SK-N-SH (cell line): Measurements from ENCODE around the gene NPHS1. TPM values are rescaled to one million over a fixed set of nuclear protein-coding genes. Genes with fewer than 3 reads are reported as not detected.

Experiments
- CTCF ChIA-PET: fragments of 300-600, 350-600 bp; formaldehyde crosslinking; extraction: SDS; loops from one replicate; lab custom pipeline; 2021; lab: Yijun Ruan, JAX
- POLR2A ChIA-PET: fragments of 350-600 bp; sonication (Branson Sonifier 250); formaldehyde crosslinking; extraction: SDS; loops from one replicate; lab custom pipeline; 2020; ENCODE audit warnings: antibody characterized with exemption, inconsistent platforms; lab: Yijun Ruan, JAX
- DNase-seq: peaks from one replicate; pipeline ENCODE4 v3.0.0; 2012
- H2AFZ ChIP-seq: fragments of 200-600 bp; sonication (generic); 2 replicates; pipeline ENCODE4 v1.8.1; 2016; ENCODE audit warnings: antibody characterized with exemption, mild to moderate bottlenecking, low read depth
- H3F3A ChIP-seq: fragments of 200-600 bp; sonication (generic); replicated peaks from 2 replicates; pipeline ENCODE3; 2016; ENCODE audit warnings: antibody characterized with exemption, mild to moderate bottlenecking; ENCODE audit not compliant: insufficient read depth
- H3K27ac ChIP-seq, 2 experiments: fragments of 200-500 bp in 1 of 2; fragments of 200-600 bp in 1 of 2; sonication (Bioruptor generic) in 1 of 2; sonication (generic), shearing (Covaris generic) in 1 of 2; 2 replicates each; pipeline versions ENCODE4 v1.5.1 to v1.6.1; 2014 to 2016; ENCODE audit warnings: low read depth in 2 of 2, inconsistent platforms in 1 of 2, low read length in 1 of 2, mild to moderate bottlenecking in 1 of 2, mixed read lengths in 1 of 2
- H3K27me3 ChIP-seq: fragments of 200-600 bp; sonication (generic), shearing (Covaris generic); 2 replicates; pipeline ENCODE4 v1.6.1; 2016; ENCODE audit warnings: mixed run types; ENCODE audit not compliant: insufficient read depth
- H3K36me3 ChIP-seq, 2 experiments: fragments of 200-500 bp in 1 of 2; fragments of 200-600 bp in 1 of 2; sonication (Bioruptor generic) in 1 of 2; sonication (generic) in 1 of 2; replicated peaks in 1 of 2; 2 replicates each; pipeline versions ENCODE3 to v1.5.1; 2014 to 2016; ENCODE audit warnings: low read length in 1 of 2, mild to moderate bottlenecking in 1 of 2; ENCODE audit not compliant: insufficient read depth in 2 of 2, control insufficient read depth in 1 of 2
- H3K4me1 ChIP-seq, 2 experiments: fragments of 200-500 bp in 1 of 2; fragments of 200-600 bp in 1 of 2; sonication (Bioruptor generic) in 1 of 2; sonication (generic), shearing (Covaris generic) in 1 of 2; 2 replicates each; pipeline versions ENCODE4 v1.5.1 to v1.6.1; 2014 to 2016; ENCODE audit warnings: low read depth in 1 of 2, low read length in 1 of 2, mixed run types in 1 of 2; ENCODE audit not compliant: insufficient read depth in 2 of 2, control insufficient read depth in 1 of 2
- H3K4me2 ChIP-seq: fragments of 200-600 bp; sonication (generic), shearing (Covaris generic); 2 replicates; pipeline ENCODE4 v1.6.1; 2017; ENCODE audit warnings: mixed run types
- H3K4me3 ChIP-seq, 2 experiments: fragments of 200-500 bp in 1 of 2; fragments of 200-600 bp in 1 of 2; sonication (Bioruptor generic) in 1 of 2; sonication (generic), shearing (Covaris generic) in 1 of 2; 2 replicates each; pipeline versions ENCODE4 v1.5.1 to v1.8.1; 2014 to 2016; ENCODE audit warnings: low read depth in 2 of 2, inconsistent platforms in 1 of 2, low read length in 1 of 2, mild to moderate bottlenecking in 1 of 2, mixed read lengths in 1 of 2, moderate library complexity in 1 of 2
- H3K79me2 ChIP-seq: fragments of 200-600 bp; sonication (generic); 2 replicates; pipeline ENCODE4 v1.8.1; 2017; ENCODE audit warnings: mild to moderate bottlenecking; ENCODE audit not compliant: insufficient read depth
- H3K9ac ChIP-seq: fragments of 200-600 bp; sonication (generic); 2 replicates; pipeline ENCODE4 v1.6.1; 2017; ENCODE audit warnings: mixed run types
- H3K9me2 ChIP-seq: fragments of 200-600 bp; sonication (generic); 2 replicates; pipeline ENCODE4 v1.6.1; 2017; ENCODE audit warnings: mixed run types
- H3K9me3 ChIP-seq: fragments of 200-600 bp; sonication (generic); 2 replicates; pipeline ENCODE4 v1.6.1; 2017; ENCODE audit warnings: mixed run types, mild to moderate bottlenecking, moderate library complexity
- H4K20me1 ChIP-seq: fragments of 200-600 bp; sonication (generic); 2 replicates; pipeline ENCODE4 v1.6.1; 2017; ENCODE audit warnings: mild to moderate bottlenecking, mixed run types; ENCODE audit not compliant: insufficient read depth
- ELF1 ChIP-seq: IDR thresholded peaks from 2 replicates; pipeline ENCODE4 v1.4.0; 2012
- EP300 ChIP-seq, 2 experiments: IDR thresholded peaks; 2 replicates each; pipeline versions ENCODE4 v1.4.0 to v1.6.1; 2012; ENCODE audit warnings: borderline replicate concordance in 1 of 2, low read depth in 1 of 2, low read length in 1 of 2
- FOXM1 ChIP-seq: IDR thresholded peaks from 2 replicates; pipeline ENCODE4 v1.4.0; 2012; ENCODE audit warnings: low read depth, mild to moderate bottlenecking
- GABPA ChIP-seq: IDR thresholded peaks from 2 replicates; pipeline ENCODE4 v1.4.0; 2012; ENCODE audit warnings: low read depth, mild to moderate bottlenecking
- JUND ChIP-seq: IDR thresholded peaks from 2 replicates; pipeline ENCODE4 v1.4.0; 2012
- MEF2A ChIP-seq: IDR thresholded peaks from 2 replicates; pipeline ENCODE4 v1.4.0; 2012; ENCODE audit warnings: low read depth, borderline replicate concordance
- NFIC ChIP-seq: IDR thresholded peaks from 2 replicates; pipeline ENCODE4 v1.4.0; 2012; ENCODE audit warnings: borderline replicate concordance
- NRF1 ChIP-seq: IDR thresholded peaks from 2 replicates; pipeline ENCODE4 v1.6.1; 2012; ENCODE audit warnings: low read depth, mild to moderate bottlenecking, low read length
- POLR2AphosphoS5 ChIP-seq: IDR thresholded peaks from 2 replicates; pipeline ENCODE4 v1.6.1; 2012; ENCODE audit warnings: low read depth, low read length
- RAD21 ChIP-seq: IDR thresholded peaks from 2 replicates; pipeline ENCODE4 v1.6.1; 2012; ENCODE audit warnings: mild to moderate bottlenecking, low read length
- RCOR1 ChIP-seq: fragments of 150-350 bp; IDR thresholded peaks from 2 replicates; pipeline ENCODE4 v1.6.1; 2017; ENCODE audit warnings: antibody characterized with exemption, low read length
- TCF12 ChIP-seq: IDR thresholded peaks from 2 replicates; pipeline ENCODE4 v1.4.0; 2012
- YY1 ChIP-seq: IDR thresholded peaks from 2 replicates; pipeline ENCODE4 v1.4.0; 2012; ENCODE audit warnings: low read depth, mild to moderate bottlenecking
- WGBS: methylation state at CpG from one replicate; pipeline ENCODE4 v1.1.6; 2017; ENCODE audit warnings: low lambda C conversion rate; 5-methylcytosine and 5-hydroxymethylcytosine counted together
- polyA plus RNA-seq, 3 experiments: library from polyadenylated mRNA; depleted of rRNA; stranded (reverse); fragments of >200 nt; gene quantifications; 2 replicates each; pipeline ENCODE4 v1.2.3, GENCODE V29; 2012
- TF ChIP-seq, protein P1 (sequence below): IDR thresholded peaks from 2 replicates; pipeline ENCODE4; 2012
- TF ChIP-seq, protein P2 (sequence below): fragments of 200-600 bp; sonication (generic); IDR thresholded peaks from 2 replicates; pipeline ENCODE4 v1.6.1; 2017; ENCODE audit warnings: antibody characterized with exemption, mild to moderate bottlenecking, moderate library complexity
- TF ChIP-seq, protein P3 (sequence below): fragments of 150-350 bp; IDR thresholded peaks from 2 replicates; pipeline ENCODE4 v1.6.1; 2017; ENCODE audit warnings: antibody characterized with exemption, low read length, low read depth, borderline replicate concordance

NPHS1 gene
- polyA plus RNA-seq, 1 of the 3 experiments (the other 2 are of a cell fraction) = not detected

DNA sequence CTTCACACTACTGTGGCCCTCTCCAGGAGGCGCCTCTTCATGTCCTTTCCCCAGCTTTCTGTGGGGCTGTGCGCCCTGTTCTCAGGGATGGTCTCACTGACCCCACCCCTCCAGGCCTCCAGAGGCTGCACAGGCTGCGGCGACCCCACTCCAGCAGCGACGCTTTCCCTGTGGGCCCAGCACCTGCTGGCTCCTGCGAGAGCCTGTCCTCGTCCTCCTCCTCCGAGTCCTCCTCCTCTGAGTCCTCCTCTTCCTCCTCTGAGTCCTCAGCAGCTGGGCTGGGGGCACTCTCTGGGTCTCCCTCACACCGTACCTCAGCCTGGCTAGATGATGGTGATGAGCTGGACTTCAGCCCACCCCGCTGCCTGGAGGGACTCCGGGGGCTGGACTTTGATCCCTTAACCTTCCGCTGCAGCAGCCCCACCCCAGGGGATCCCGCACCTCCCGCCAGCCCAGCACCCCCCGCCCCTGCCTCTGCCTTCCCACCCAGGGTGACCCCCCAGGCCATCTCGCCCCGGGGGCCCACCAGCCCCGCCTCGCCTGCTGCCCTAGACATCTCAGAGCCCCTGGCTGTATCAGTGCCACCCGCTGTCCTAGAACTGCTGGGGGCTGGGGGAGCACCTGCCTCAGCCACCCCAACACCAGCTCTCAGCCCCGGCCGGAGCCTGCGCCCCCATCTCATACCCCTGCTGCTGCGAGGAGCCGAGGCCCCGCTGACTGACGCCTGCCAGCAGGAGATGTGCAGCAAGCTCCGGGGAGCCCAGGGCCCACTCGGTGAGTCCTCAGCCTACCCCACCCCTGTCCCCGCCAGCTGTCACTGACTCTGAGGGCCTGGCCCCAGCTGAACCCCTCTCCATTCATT is 65.8 kb downstream of the NPHS1 start:
- Histone ChIP-seq H3K79me2 (no peaks in the 10 kb centered on the region), H3K27ac (no peak overlapping the region), H3K9me3 (no peaks in the 10 kb centered on the region), H3K36me3 (peaks cover 0 to 5% of the 10 kb centered on the region in 2 experiments), H3K4me1 (no peaks in the 10 kb centered on the region), H3K9ac (no peak overlapping the region), H3K9me2 (no peaks in the 10 kb centered on the region), H3K4me3 (no peak overlapping the region), H4K20me1 (no peaks in the 10 kb centered on the region), H3K27me3 (no peaks in the 10 kb centered on the region), H2AFZ (no peak overlapping the region), H3K4me2 (no peak overlapping the region), H3F3A (no peaks in the 10 kb centered on the region)
- CTCF ChIA-PET = interaction anchor here (1.9 kb wide), 1 partner anchor 33 kb away, joined by 6 read pairs; no protein-coding TSS in a partner anchor
- DNase-seq = no peak
- WGBS = 91% methylated on average over 22 of the region's 31 CpGs
- TF ChIP-seq, protein P1, sequence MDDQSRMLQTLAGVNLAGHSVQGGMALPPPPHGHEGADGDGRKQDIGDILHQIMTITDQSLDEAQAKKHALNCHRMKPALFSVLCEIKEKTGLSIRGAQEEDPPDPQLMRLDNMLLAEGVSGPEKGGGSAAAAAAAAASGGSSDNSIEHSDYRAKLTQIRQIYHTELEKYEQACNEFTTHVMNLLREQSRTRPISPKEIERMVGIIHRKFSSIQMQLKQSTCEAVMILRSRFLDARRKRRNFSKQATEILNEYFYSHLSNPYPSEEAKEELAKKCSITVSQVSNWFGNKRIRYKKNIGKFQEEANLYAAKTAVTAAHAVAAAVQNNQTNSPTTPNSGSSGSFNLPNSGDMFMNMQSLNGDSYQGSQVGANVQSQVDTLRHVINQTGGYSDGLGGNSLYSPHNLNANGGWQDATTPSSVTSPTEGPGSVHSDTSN = no peak
- TF ChIP-seq NFIC (no peak), JUND (no peak), RAD21 (no peak), MEF2A (no peak), ELF1 (no peak), TCF12 (no peak), YY1 (no peak)
- TF ChIP-seq, protein P2, sequence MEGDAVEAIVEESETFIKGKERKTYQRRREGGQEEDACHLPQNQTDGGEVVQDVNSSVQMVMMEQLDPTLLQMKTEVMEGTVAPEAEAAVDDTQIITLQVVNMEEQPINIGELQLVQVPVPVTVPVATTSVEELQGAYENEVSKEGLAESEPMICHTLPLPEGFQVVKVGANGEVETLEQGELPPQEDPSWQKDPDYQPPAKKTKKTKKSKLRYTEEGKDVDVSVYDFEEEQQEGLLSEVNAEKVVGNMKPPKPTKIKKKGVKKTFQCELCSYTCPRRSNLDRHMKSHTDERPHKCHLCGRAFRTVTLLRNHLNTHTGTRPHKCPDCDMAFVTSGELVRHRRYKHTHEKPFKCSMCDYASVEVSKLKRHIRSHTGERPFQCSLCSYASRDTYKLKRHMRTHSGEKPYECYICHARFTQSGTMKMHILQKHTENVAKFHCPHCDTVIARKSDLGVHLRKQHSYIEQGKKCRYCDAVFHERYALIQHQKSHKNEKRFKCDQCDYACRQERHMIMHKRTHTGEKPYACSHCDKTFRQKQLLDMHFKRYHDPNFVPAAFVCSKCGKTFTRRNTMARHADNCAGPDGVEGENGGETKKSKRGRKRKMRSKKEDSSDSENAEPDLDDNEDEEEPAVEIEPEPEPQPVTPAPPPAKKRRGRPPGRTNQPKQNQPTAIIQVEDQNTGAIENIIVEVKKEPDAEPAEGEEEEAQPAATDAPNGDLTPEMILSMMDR = no peak
- POLR2A ChIA-PET = no interaction called here

- Histone ChIP-seq H3K9ac (no peak overlapping the region), H3K36me3 (peaks cover 0 to 8% of the 10 kb centered on the region in 2 experiments), H3K4me2 (no peak overlapping the region), H3K79me2 (no peaks in the 10 kb centered on the region), H3K4me3 (no peak overlapping the region), H2AFZ (no peak overlapping the region), H3K27me3 (no peaks in the 10 kb centered on the region), H3F3A (no peaks in the 10 kb centered on the region), H3K27ac (no peak overlapping the region), H3K9me3 (no peaks in the 10 kb centered on the region), H3K4me1 (no peaks in the 10 kb centered on the region), H4K20me1 (no peaks in the 10 kb centered on the region), H3K9me2 (no peaks in the 10 kb centered on the region)
- DNase-seq = no peak
- TF ChIP-seq POLR2AphosphoS5 = no peak
- TF ChIP-seq YY1 = no peak
- TF ChIP-seq RCOR1 = no peak
- no peak for TF ChIP-seq FOXM1
- no peak for TF ChIP-seq NRF1
- TF ChIP-seq, protein P3, sequence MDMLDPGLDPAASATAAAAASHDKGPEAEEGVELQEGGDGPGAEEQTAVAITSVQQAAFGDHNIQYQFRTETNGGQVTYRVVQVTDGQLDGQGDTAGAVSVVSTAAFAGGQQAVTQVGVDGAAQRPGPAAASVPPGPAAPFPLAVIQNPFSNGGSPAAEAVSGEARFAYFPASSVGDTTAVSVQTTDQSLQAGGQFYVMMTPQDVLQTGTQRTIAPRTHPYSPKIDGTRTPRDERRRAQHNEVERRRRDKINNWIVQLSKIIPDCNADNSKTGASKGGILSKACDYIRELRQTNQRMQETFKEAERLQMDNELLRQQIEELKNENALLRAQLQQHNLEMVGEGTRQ = no peak
- TF ChIP-seq EP300 (IDR thresholded peaks at IDR 0.05; ENCODE audit: borderline replicate concordance in 1 of 2, low read depth in 1 of 2, low read length in 1 of 2) = no peak
- TF ChIP-seq GABPA = no peak
- no peak for TF ChIP-seq JUND
- POLR2A ChIA-PET = interaction anchor here (0.6 kb wide), 1 partner anchor 113 kb away, joined by 3 read pairs; no protein-coding TSS in a partner anchor
- CTCF ChIA-PET = no interaction called here
- WGBS = 93% methylated on average over 10 of the region's 10 CpGs
Measured at GRCh38 chr19:35785339-35785627, 67.0 kb downstream of the NPHS1 start.
